Immature natural killer cell (primary cell): ENCODE measurements around the gene ZNF689. TPM values are rescaled to one million over a fixed set of nuclear protein-coding genes. Genes with fewer than 3 reads are reported as not detected.

ENCODE experiments used
- DNase-seq, 3 donors: peaks; one replicate each; pipeline ENCODE4 v3.0.0; 2022; ENCODE audit warnings: mixed read lengths in 1 of 3
- H3K27ac Mint-ChIP-seq, 6 donors: one replicate each; pipeline ENCODE4 v1.8.0; 2020; ENCODE audit warnings: mixed read lengths in 6 of 6, mild to moderate bottlenecking in 5 of 6, inconsistent platforms in 4 of 6, moderate library complexity in 3 of 6
- H3K27me3 Mint-ChIP-seq, 3 donors: one replicate each; pipeline ENCODE4 v1.8.0; 2020 to 2021; ENCODE audit warnings: low read depth in 3 of 3, mild to moderate bottlenecking in 3 of 3, mixed read lengths in 3 of 3, moderate library complexity in 3 of 3, inconsistent platforms in 1 of 3
- H3K36me3 Mint-ChIP-seq, 3 donors: one replicate each; pipeline ENCODE4 v1.8.0; 2020; ENCODE audit warnings: mixed read lengths in 3 of 3, inconsistent platforms in 2 of 3, mild to moderate bottlenecking in 2 of 3
- H3K4me1 Mint-ChIP-seq, 2 donors: one replicate each; pipeline ENCODE4 v1.8.0; 2020; ENCODE audit warnings: inconsistent platforms in 2 of 2, mild to moderate bottlenecking in 2 of 2, mixed read lengths in 2 of 2, moderate library complexity in 1 of 2
- H3K4me3 Mint-ChIP-seq, 5 donors: one replicate each; pipeline ENCODE4 v1.8.0; 2020; ENCODE audit warnings: mild to moderate bottlenecking in 5 of 5, mixed read lengths in 5 of 5, inconsistent platforms in 3 of 5, moderate library complexity in 3 of 5
- H3K9me3 Mint-ChIP-seq, 6 donors: one replicate each; pipeline ENCODE4 v1.8.0; 2020; ENCODE audit warnings: mild to moderate bottlenecking in 6 of 6, mixed read lengths in 6 of 6, inconsistent platforms in 4 of 6, moderate library complexity in 3 of 6
- polyA plus RNA-seq, 3 donors: library from polyadenylated mRNA; unstranded; fragments of 300-500 nt; fragmentation: Illumina TruSeq; gene quantifications; one replicate each; pipeline ENCODE4 v1.2.3, GENCODE V29; 2021

The ZNF689 gene
- polyA plus RNA-seq, 3 donors from 2014 or later = 7.5 to 14.7 (median 8.4) TPM

- Mint-ChIP-seq H3K27me3 (peaks cover 0 to 3% (median 2%) of the 10 kb centered on the region in 3 donors), H3K27ac (no peak overlapping the region), H3K36me3 (no peaks in the 10 kb centered on the region), H3K4me1 (peaks cover 3% of the 10 kb centered on the region in 2 donors), H3K9me3 (no peaks in the 10 kb centered on the region), H3K4me3 (no peak overlapping the region)
- no peak for DNase-seq
These were observed 13.5 kb upstream of the ZNF689 start for GRCh38 chr16:30623536-30624283.

- H3K27me3 Mint-ChIP-seq = peaks cover 0 to 3% (median 2%) of the 10 kb centered on the region in 3 donors
- H3K4me3 Mint-ChIP-seq = no peak overlapping the region
- DNase-seq = no peak
- no peaks in the 10 kb centered on the region for H3K36me3 Mint-ChIP-seq
- no peaks in the 10 kb centered on the region for H3K4me1 Mint-ChIP-seq
- no peaks in the 10 kb centered on the region for H3K9me3 Mint-ChIP-seq
- no peak overlapping the region for H3K27ac Mint-ChIP-seq
These were observed 12.4 kb upstream of the ZNF689 start for GRCh38 chr16:30622455-30623032.

DNA sequence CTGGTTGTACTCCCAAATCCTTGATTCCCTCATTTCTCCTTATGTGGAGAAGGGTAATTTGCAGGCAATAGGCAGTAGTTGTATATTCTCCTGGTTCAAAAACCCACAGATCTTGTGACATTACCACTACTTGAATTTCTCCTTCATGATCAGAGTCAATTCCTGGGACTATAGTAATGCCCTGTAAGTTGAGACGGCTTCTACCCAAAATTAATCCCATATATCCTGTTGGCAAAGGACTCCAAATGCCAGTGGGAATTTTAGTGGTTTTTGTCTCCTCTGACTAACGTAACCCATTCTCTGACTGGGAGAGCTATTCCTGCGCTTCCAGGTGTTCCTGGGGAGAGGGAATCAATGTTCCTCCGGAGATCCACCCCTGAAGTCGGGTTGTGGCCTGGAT is 11.6 kb upstream of the ZNF689 start:
- Mint-ChIP-seq H3K4me1 (no peaks in the 10 kb centered on the region), H3K36me3 (no peaks in the 10 kb centered on the region), H3K27me3 (peaks cover 0 to 3% (median 2%) of the 10 kb centered on the region in 3 donors), H3K4me3 (no peak overlapping the region), H3K9me3 (no peaks in the 10 kb centered on the region), H3K27ac (no peak overlapping the region)
- DNase-seq = no peak

- H3K36me3 Mint-ChIP-seq = no peaks in the 10 kb centered on the region
- no peaks in the 10 kb centered on the region for H3K4me1 Mint-ChIP-seq
- no peaks in the 10 kb centered on the region for H3K9me3 Mint-ChIP-seq
- DNase-seq = no peak
- no peak overlapping the region for H3K4me3 Mint-ChIP-seq
- no peak overlapping the region for H3K27ac Mint-ChIP-seq
- H3K27me3 Mint-ChIP-seq = peaks cover 0 to 3% (median 2%) of the 10 kb centered on the region in 3 donors
These were observed 10.0 kb upstream of the ZNF689 start for GRCh38 chr16:30620169-30620568.

GRCh38 chr16:30619638-30620037 is 9.4 kb upstream of the ZNF689 start:
- H3K4me1 Mint-ChIP-seq = no peaks in the 10 kb centered on the region
- no peak overlapping the region for H3K4me3 Mint-ChIP-seq

GRCh38 chr16:30619202-30619601 is 9.0 kb upstream of the ZNF689 start:
- no peaks in the 10 kb centered on the region for H3K9me3 Mint-ChIP-seq
- H3K27ac Mint-ChIP-seq = no peak overlapping the region
- H3K36me3 Mint-ChIP-seq = no peaks in the 10 kb centered on the region
- no peaks in the 10 kb centered on the region for H3K4me1 Mint-ChIP-seq
- no peak for DNase-seq
- no peaks in the 10 kb centered on the region for H3K27me3 Mint-ChIP-seq
- H3K4me3 Mint-ChIP-seq = no peak overlapping the region

More at GRCh38 chr16:30619638-30620037, 9.4 kb upstream of the ZNF689 start:
- H3K9me3 Mint-ChIP-seq = no peaks in the 10 kb centered on the region
- no peaks in the 10 kb centered on the region for H3K36me3 Mint-ChIP-seq
- H3K27me3 Mint-ChIP-seq = peaks cover 0 to under 1% (median 0%) of the 10 kb centered on the region in 3 donors
- no peak overlapping the region for H3K27ac Mint-ChIP-seq
- DNase-seq = no peak

DNA sequence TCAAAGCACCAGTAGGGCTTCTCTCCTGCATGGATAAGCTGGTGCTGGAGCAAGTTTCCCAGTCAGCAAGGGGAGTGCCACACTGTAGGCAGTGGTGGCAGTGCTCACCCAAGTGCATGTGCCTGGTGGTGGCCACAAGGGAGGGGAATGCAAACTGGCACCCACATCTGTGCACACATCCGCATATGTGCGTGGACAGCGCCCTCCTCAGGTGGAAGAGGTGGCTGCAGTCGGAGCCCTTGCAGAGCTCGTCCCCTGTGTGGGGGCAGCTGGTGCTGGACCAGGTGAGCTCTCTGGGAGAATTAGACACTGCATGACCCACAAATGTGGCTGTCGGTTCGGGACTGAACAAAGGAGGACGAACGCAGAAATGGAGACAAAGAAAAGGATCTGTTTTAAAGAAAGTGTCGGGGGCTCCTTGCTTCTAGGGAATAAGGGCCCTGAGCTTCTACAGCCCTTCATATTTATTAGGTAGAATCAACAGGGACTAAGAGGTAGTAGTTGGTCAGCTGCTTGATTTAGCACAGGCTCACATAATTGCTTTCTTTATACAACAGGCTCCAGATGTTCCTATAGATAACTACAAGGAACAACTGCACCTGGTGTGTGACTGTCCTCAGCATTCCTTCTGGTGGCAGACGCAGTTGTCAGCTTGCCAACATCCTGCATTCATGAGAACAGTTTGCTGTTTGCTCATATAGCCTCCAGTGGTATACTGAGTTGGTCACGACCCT is 5.3 kb upstream of the ZNF689 start:
- Mint-ChIP-seq H3K27me3 (peaks cover 0 to under 1% (median under 1%) of the 10 kb centered on the region in 3 donors), H3K4me3 (no peak overlapping the region)

DNA sequence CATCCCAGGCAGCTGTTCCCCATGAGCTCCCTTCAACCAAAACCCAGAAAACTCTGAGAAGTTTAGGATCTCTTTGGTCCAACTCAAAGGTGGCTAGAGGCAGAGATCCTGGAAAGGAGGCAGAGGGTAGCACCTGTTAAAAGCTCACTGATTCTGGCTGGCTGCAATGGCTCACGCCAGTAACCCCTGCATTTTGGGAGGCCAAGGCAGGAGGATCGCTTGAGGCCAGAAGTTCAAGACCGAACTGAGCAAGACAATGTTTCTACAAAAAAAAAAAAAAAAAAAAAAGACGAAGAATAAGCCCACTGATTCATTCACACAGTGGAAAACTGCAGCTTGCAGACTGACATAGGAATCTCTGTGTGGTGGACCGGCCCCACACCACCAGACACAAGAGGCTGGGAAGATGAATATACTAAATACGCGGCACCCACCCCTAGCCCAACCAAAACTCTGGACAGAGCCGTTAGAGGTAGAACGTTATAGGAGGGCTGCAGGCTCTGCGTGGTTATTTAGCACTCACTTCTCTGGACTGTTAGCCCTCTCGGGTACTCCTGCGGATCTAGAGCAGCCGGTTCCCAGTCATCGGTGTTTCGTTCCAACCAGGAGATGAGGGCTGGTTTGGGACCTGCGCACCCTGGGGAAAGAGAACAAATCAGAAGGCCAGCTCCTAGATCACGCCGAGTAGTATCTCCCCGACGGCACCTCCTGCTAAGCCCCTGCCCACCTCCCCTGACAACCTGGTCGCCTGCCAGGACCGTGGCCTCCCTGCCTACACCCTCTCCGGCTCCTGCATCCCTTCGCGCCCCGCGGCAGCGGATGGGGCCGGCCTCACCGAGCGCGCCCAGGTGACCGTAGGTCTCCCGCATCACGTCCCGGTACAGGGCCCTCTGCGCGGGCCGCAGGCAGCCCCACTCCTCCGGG is 925 bp downstream of the ZNF689 start:
- no peaks in the 10 kb centered on the region for H3K9me3 Mint-ChIP-seq
- peak overlapping the region; percentile 64 to 98 (median 88) for H3K27ac Mint-ChIP-seq
- H3K36me3 Mint-ChIP-seq = peaks cover 8 to 13% (median 12%) of the 10 kb centered on the region in 3 donors
- peaks cover 4 to 6% (median 4%) of the 10 kb centered on the region in 3 donors for H3K27me3 Mint-ChIP-seq
- H3K4me3 Mint-ChIP-seq = peak overlapping the region; percentile 89 to 96 (median 92)
- peaks cover 13 to 14% of the 10 kb centered on the region in 2 donors for H3K4me1 Mint-ChIP-seq
- DNase-seq = peak in 1 of 3 donors; percentile 3

More for the DNA sequence above, 5.3 kb upstream of the ZNF689 start:
- H3K27ac Mint-ChIP-seq = no peak overlapping the region
- peaks cover 1 to 2% of the 10 kb centered on the region in 2 donors for H3K4me1 Mint-ChIP-seq
- no peaks in the 10 kb centered on the region for H3K9me3 Mint-ChIP-seq
- H3K36me3 Mint-ChIP-seq = no peaks in the 10 kb centered on the region
- peak; percentile 42 to 65 (median 56) for DNase-seq

DNA sequence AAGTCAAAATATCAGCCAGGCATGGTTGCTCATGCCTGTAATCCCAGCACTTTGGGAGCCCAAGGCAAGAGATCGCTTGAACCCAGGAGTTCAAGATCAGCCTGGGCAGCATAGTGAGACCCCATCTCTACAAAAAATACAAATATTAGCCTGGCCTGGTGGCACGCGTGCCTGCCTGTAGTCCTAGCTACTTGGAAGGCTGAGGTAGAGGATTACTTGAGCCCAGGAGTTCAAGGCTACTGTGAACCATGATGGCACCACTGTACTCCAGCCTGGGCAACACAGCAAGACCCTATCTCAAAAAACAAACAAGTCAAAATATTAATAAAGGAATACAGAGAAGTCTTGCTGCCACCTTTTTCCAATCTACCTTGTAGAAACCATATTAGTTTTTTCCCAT is 4.2 kb downstream of the ZNF689 start:
- peaks cover 4 to 6% (median 4%) of the 10 kb centered on the region in 3 donors for H3K27me3 Mint-ChIP-seq
- H3K27ac Mint-ChIP-seq = peak overlapping the region in 1 of 6 donors; percentile 30
- peaks cover 12 to 24% (median 21%) of the 10 kb centered on the region in 3 donors for H3K36me3 Mint-ChIP-seq
- no peaks in the 10 kb centered on the region for H3K9me3 Mint-ChIP-seq
- H3K4me3 Mint-ChIP-seq = no peak overlapping the region
- DNase-seq = no peak
- H3K4me1 Mint-ChIP-seq = peaks cover 13 to 14% of the 10 kb centered on the region in 2 donors

GRCh38 chr16:30605158-30605557 is 5.0 kb downstream of the ZNF689 start:
- H3K4me1 Mint-ChIP-seq = peaks cover 8 to 9% of the 10 kb centered on the region in 2 donors
- DNase-seq = no peak
- H3K27me3 Mint-ChIP-seq = peaks cover under 1 to 1% (median 1%) of the 10 kb centered on the region in 3 donors
- H3K36me3 Mint-ChIP-seq = peaks cover 12 to 24% (median 21%) of the 10 kb centered on the region in 3 donors
- H3K9me3 Mint-ChIP-seq = no peaks in the 10 kb centered on the region
- H3K4me3 Mint-ChIP-seq = no peak overlapping the region
- no peak overlapping the region for H3K27ac Mint-ChIP-seq

DNA sequence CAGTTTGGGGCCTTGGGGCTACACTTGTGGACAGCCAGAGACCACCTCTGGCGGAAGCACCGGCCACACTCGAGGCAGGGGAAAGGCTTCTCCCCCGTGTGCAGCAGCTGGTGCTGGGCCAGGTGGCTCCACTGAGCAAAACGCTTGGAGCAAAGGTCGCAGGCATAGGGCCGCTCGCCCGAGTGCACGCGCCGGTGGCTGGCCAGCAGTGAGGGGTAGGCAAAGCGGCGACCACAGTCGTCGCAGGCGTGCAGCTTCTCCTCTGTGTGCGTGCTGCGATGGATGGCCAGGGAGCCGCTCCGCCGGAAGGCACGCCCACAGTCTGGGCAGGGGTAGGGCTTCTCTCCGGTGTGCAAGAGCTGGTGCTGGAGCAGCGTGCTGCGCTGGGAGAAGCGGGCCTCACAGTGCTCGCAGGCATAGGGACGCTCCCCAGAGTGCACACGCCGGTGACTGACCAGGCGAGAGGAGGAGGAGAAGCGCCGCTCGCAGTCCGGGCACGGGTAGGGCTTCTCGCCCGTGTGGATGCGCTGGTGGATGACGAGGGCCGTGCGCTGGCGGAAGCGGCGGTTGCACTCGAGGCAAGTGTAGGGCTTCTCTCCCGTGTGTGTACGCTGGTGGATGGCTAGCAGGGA is 5.8 kb downstream of the ZNF689 start:
- no peak overlapping the region for H3K4me3 Mint-ChIP-seq
- H3K27me3 Mint-ChIP-seq = peaks cover 0 to 1% (median 0%) of the 10 kb centered on the region in 3 donors
- H3K36me3 Mint-ChIP-seq = peaks cover 12 to 24% (median 21%) of the 10 kb centered on the region in 3 donors
- H3K27ac Mint-ChIP-seq = no peak overlapping the region
- DNase-seq = no peak
- peaks cover 6 to 7% of the 10 kb centered on the region in 2 donors for H3K4me1 Mint-ChIP-seq
- no peaks in the 10 kb centered on the region for H3K9me3 Mint-ChIP-seq

- H3K9me3 Mint-ChIP-seq = no peaks in the 10 kb centered on the region
- no peak overlapping the region for H3K27ac Mint-ChIP-seq
- H3K4me3 Mint-ChIP-seq = no peak overlapping the region
- peaks cover 2 to 3% of the 10 kb centered on the region in 2 donors for H3K4me1 Mint-ChIP-seq
- DNase-seq = no peak
- peaks cover 0 to 1% (median 0%) of the 10 kb centered on the region in 3 donors for H3K27me3 Mint-ChIP-seq
- peaks cover 12 to 24% (median 21%) of the 10 kb centered on the region in 3 donors for H3K36me3 Mint-ChIP-seq
These were observed 6.3 kb downstream of the ZNF689 start for GRCh38 chr16:30603945-30604315.
